NCI-H2081 treated with DMSO at 0.1 percent for 48 hours (cell line): ENCODE results near the gene IFT52.
"Not testable (repeated sequence)": the region's sequence is repeated elsewhere in the genome, so short reads cannot be mapped to it uniquely, and the experiment has no call there.

Experiments used
- DNase-seq: peaks from one replicate; lab custom pipeline; 2025; lab: John Stamatoyannopoulos, UW

IFT52 gene

DNA sequence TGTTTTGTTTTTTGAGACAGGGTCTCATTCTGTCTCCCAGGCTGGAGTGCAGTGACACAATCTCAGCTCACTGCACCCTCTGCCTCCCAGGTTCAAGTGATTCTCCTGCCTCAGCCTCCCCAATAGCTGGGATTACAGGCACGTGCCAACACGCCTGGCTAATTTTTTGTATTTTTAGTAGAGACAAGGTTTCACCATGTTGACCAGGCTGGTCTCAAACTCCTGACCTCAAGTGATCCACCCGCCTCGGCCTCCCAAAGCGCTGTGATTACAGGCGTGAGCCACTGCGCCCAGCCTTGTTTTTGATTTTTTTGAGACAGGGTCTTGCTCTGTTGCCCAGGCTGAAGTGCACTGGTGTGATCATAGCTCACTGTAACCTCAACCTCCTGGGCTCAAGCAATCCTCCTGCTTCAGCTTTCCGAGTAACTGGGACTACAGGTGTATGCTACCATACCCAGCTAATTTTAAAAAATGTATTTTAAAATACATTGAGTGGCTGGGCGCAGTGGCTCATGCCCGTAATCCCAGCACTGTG lies 61.0 kb downstream of the IFT52 start:
- not testable (repeated sequence) for DNase-seq

DNA sequence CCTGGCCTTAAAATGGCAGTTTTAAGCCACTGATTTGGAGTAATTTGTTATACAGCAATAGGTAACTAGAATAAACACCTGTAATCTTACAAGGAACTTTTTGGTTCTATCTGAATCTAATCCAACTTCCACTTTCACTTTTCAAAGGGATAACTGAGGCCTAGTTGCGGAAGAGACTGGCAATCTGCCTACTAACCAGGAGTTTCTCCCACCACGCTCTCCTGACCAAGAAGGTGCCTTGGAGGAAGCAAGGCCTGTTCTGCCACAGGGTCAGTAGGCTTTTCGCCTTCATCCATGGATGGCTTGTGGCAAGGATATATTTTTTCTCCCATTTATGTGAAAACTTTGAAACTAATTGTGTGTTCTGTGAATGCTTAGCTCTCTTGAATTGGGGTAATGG lies 63.2 kb downstream of the IFT52 start:
- no peak for DNase-seq

DNA sequence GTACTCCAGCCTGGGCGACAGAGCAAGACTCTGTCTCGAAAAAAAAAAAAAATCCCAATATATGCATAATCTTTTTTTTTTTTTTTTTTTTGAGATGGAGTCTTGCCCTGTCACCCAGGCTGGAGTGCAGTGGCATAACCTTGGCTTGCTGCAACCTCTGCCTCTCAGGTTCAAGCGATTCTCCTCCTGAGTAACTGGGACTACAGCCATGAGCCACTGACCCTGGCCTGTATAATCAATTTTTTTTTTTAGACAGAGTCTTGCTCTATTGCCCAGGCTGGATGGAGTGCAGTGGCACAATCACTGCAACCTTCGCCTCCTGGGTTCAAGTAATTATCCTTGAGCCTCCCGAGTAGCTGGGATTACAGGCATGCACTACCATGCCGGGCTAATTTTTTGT lies 64.4 kb downstream of the IFT52 start:
- DNase-seq = not testable (repeated sequence)

GRCh38 chr20:43655937-43656336 lies 65.2 kb downstream of the IFT52 start:
- DNase-seq = no peak

GRCh38 chr20:43658069-43658722 lies 67.5 kb downstream of the IFT52 start:
- no peak for DNase-seq

GRCh38 chr20:43658723-43659419 lies 68.1 kb downstream of the IFT52 start:
- DNase-seq = no peak

DNA sequence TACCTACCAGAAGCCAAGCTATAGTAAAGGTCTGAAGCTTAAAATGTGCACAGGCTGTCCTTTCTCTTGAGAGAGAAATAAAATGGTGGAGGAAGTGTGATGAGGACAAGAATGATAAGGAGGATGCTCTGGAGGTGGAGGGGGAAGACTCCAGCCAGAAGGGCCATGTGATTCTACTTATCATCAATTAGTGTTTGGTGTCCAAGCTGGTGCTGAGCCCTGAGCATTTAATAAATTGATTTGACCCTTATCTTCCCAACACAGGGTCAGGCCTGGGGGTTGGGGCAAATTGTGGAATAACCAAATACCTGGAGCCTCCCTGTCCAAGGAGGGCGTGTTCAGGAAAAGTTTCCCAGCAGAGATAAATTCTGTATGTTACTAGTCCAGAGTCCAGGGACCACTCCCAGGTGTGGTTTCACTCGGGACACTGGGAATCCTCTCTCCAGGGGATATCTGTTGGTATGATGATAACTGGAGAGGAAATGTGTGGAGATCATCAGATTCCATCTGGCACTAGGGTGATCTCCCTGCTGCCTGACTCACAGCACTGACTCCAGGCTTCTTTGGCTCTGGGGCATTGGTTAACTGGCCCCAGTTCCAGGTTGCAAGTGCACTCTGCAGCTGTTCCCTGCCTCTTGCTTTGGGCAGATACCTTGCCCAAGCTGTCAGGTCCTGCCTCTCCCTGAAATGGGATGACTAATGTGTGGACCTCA lies 72.4 kb downstream of the IFT52 start:
- no peak for DNase-seq

DNA sequence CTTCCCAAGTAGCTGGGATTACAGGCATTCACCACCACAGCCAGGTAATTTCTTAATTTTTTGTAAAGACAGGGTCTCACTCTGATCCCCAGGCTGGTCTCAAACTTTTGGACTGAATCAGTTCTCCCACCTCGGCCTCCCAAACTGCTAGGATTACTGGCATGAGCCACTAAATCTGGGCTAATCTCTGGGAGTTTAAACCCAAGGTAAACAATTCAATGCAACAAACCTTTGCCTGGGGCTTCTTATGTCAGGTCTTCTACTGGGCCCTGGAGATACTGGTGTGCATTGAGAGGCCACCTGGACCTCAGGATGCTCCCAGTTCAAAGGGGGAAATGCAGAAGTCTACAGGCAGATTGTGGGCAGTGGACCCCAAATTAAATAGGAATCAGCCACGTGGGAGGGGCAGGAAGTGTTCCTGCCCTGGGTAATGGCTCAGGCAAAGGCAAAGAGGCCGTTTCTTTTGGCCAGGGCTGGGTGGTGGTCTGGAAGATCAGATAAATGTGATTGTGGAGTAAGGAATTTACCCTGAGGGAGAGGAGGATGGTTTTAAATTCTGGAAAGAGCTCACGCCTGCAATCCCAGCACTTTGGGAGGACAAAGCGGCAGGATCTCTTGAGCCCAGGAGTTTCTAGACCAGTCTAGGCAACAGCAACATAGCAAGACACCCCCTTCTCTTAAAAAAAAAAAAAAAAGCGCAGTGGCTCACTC lies 74.9 kb downstream of the IFT52 start:
- no peak for DNase-seq

- DNase-seq = no peak
These were observed 75.9 kb downstream of the IFT52 start, which contains the start of gene MYBL2 for GRCh38 chr20:43666376-43667328. MYBL2 (plus strand) TSS chr20:43667114; CDS start chr20:43667284, 170 bp downstream.

- DNase-seq = no peak
These were observed 76.8 kb downstream of the IFT52 start for GRCh38 chr20:43667341-43668132.

GRCh38 chr20:43669332-43669731 lies 78.6 kb downstream of the IFT52 start:
- no peak for DNase-seq

DNA sequence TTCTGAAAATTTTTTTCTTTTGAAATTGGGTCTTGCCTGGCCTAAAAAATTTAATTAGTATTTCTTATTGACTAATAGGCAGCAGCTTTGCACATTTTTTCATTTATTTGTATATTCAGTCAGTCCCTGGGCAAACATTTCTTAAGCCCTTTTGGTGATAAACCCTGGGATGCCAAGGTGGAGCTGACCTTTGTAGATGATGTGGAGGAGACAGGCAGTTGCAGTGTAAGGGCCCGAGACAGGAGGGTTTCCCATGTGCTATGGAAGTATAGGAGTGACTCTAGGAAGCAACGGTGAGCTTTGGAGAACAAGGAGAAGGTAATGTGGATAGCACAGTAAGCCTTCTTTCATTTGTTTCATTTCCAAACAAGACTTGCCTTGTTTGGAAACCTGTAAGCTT lies 79.7 kb downstream of the IFT52 start:
- no peak for DNase-seq

DNA sequence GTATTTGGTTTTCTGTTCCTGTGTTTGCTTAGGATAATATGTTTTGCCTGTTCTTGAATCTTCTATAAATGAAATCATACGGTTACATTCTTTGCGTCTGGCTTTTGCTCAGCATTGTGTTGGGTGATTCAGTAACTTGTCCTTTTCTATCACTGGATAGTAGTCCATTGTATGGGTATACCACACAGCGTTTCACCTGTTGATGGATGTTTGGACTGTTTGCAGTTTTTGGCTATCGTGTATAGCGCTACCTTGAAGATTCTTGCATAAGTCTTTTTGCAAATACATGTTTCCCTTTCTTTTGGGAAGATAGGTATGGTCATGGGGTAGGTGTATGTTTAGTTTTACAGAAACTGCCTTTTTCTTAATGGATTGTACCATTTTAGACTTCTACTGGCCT lies 85.6 kb downstream of the IFT52 start:
- no peak for DNase-seq

DNA sequence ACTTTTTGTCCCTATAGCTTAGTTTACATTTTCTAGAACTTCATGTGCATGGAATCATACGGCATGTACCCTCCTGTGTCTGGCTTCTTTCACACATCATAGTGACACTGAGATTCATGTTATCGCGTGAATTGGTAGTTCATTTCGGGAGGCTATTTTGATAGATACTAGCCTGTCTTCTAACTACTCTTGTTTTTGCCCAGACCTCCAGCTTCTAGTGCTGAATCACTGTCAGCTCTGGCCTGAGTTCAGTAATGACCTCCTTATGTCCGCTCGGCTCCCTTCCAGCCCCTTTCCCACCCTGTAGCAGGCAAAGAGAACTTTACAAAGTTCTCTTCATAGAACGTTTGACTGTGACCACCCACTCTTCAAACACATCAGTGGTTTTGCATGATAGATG lies 90.2 kb downstream of the IFT52 start:
- no peak for DNase-seq

DNA sequence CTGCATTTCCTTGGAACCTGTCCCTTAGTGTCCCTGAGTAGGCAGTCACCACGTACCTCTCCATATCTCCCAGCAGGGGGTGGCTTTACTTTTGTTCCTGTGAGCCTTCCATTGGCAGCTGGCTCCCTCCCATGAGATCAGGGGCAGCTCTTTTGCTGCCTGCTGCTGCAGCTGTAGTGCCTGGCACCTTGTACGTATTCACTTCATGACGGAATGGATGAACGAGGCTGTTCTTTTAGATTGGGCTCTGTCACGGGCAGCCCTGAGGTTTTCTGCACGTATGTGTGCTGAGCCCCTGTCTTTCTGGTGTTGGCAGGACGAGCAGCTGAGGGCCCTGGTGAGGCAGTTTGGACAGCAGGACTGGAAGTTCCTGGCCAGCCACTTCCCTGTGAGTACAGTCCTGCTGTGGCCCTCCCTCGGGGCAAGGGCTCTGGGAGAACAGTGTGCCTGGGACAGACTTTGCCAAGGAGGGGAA lies 90.8 kb downstream of the IFT52 start:
- no peak for DNase-seq

DNA sequence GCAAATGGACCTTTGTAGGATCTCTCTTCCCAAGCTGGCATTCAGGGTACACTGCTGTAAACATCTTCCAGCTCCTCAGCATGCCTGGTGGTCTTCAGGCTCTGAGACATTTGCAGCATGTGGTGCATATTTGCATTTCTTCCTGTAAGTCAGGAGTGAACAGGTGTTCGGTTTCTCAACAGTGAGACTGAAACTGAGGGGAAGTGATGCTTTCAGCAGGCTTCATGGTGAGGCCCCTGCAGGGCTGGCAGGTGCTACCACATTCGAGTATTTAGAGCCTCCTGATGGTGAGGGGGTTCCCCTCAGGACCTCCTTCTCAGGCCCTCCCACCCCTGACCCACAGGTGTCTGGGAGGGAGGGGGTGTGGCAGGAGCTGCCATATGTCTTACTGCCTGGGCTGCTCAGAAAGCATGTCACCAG lies 91.3 kb downstream of the IFT52 start:
- DNase-seq = no peak

GRCh38 chr20:43682446-43682845 lies 91.7 kb downstream of the IFT52 start:
- DNase-seq = no peak

DNA sequence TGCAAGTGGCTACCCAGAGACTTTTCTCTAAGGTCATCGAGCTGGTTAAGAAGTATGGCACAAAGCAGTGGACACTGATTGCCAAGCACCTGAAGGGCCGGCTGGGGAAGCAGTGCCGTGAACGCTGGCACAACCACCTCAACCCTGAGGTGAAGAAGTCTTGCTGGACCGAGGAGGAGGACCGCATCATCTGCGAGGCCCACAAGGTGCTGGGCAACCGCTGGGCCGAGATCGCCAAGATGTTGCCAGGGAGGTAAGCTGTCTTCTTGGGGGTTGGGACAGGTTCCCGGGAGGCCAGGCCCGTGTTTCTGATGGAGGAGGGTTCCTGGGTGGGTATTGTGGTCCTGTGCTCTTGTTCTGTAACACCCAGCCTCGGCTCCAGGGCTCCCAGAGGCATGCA lies 96.1 kb downstream of the IFT52 start:
- DNase-seq = no peak

GRCh38 chr20:43689165-43689564 lies 98.4 kb downstream of the IFT52 start:
- no peak for DNase-seq
